ENCODE measurements around the gene PSMB1. TPM values are rescaled to one million over a fixed set of nuclear protein-coding genes. Genes with fewer than 3 reads are reported as not detected.
A peak's percentile ranks its signal among the peaks of the same experiment; 100 is the strongest.

The PSMB1 gene
- 10 to 100 TPM; 94.2 to 98.6 TPM for total RNA-seq
- 100 to 1,000 TPM; 445 to 705 TPM for polyA plus RNA-seq

DNA sequence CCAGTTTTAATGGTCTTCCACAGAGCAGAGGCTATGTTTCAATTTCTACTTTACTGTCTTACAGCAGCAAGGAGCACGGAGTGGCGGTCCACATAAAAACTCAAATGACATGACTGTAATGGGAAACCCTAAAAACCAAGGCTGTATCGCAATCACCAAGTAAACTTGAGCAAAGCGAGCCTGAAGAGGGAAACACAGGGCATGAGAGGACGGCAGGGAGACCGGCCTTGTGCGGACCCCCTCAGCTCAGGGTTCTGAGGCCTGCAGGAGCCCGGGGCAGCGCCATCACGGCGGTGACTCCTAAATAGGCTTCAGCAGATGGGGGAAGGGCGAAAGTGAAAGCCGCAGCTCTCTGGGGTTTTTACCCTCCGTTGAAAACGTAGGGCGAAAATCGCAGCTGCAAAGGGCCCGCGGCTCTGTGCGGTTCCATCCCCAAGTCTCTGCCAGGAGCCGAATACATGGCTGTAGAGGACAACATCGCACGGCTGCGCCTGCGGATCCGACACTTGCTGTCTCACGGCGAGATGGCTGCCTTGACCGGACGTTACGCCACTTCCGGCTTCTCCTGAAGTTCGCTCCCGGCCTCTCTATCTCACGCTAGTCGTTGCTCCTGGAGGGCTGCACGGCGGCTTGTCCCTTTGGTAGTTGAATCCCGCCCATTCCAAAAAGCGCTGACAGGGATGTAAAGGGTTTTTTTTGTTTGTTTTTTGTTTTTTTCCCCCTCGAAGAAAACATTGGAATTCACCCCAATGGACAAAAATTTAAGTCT is at the start of gene PSMB1:
PSMB1 (minus strand) TSS at position 543 of the 769 bp plus-strand sequence; CDS start at position 478, 65 bp downstream.
- ChIA-PET CTCF (ENCODE audit: partially characterized antibody) (interaction anchor here (0.8 to 1.8 kb wide), 4 partner anchors 22 to 1658 kb away, joined by 3 to 9 read pairs (median 5); partner anchors contain the start of gene PDCD2), POLR2A (ENCODE audit: partially characterized antibody) (interaction anchor here (0.9 to 4.1 kb wide), 13 partner anchors 7 to 851 kb away, joined by 3 to 94 read pairs (median 7); partner anchors contain the start of genes C6orf120, DYNLT2, ERMARD and FAM120B)
- H3K27me3 ChIP-seq (ENCODE audit: insufficient read depth, low read length) = no peaks in the 10 kb centered on the region
- Mint-ChIP-seq H3K36me3 (peaks cover 21 to 38% of the 10 kb centered on the region in 2 donors), H3K27ac (no peak within 1 kb of the TSS), H3K9me3 (no peaks in the 10 kb centered on the region), H3K4me1 (peaks cover 3 to 37% (median 15%) of the 10 kb centered on the region in 4 donors), H3K4me3 (no peak within 1 kb of the TSS), H3K27me3 (no peaks in the 10 kb centered on the region)
- peaks cover 22% of the 10 kb centered on the region for H3K36me3 ChIP-seq (ENCODE audit: insufficient read depth, low read length)
- peaks cover 60% of the 10 kb centered on the region for H3K4me1 ChIP-seq (ENCODE audit: insufficient read depth, low read length)
- DNase-seq = peak; percentile 69 to 82 (median 72)
- H3K27ac ChIP-seq (ENCODE audit: low read depth, low read length) = peak within 1 kb of the TSS; percentile 94
- H3K9me3 ChIP-seq (ENCODE audit: control insufficient read depth in 1 of 2, low read length in 2 of 2) = no peaks in the 10 kb centered on the region
- peak within 1 kb of the TSS; percentile 63 to 85 for H3K4me3 ChIP-seq (ENCODE audit: low read length in 2 of 2)
- intact Hi-C loops (cut with micrococcal nuclease) = no loop called here

DNA sequence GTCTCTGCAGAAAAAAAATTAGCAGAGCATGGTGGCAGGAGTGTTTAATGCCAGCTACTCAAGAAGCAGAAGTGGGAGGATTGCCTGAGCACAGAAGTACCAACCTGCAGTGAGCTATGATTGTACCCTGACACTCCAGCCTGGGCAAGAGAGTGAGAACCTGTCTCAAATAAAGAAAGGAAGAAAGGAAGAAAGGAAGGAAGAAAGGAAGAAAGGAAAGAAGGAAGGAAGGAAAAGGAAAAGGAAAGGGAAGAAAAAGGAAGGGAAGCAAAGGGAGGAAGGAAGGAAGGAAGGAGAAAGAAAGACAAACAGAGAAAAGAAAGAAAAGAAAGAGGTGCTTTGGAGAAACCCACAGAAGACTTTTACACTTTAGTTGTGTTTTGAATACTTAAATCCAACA is 44.2 kb upstream of the PSMB1 start:
- Mint-ChIP-seq H3K4me3 (no peak overlapping the region), H3K9me3 (peaks cover 0 to 22% (median 17%) of the 10 kb centered on the region in 8 donors), H3K27ac (no peak overlapping the region), H3K27me3 (peaks cover 11 to 18% of the 10 kb centered on the region in 2 donors), H3K4me1 (no peaks in the 10 kb centered on the region), H3K36me3 (peaks cover 0 to 7% of the 10 kb centered on the region in 2 donors)
- H3K36me3 ChIP-seq (ENCODE audit: insufficient read depth, low read length) = no peaks in the 10 kb centered on the region
- H3K4me1 ChIP-seq (ENCODE audit: insufficient read depth, low read length) = no peaks in the 10 kb centered on the region
- H3K9me3 ChIP-seq (ENCODE audit: control insufficient read depth in 1 of 2, low read length in 2 of 2) = no peaks in the 10 kb centered on the region
- no peak overlapping the region for H3K4me3 ChIP-seq (ENCODE audit: low read length in 2 of 2)
- ChIA-PET CTCF (ENCODE audit: partially characterized antibody) (no interaction called here), POLR2A (ENCODE audit: partially characterized antibody) (no interaction called here)
- no peak overlapping the region for H3K27ac ChIP-seq (ENCODE audit: low read depth, low read length)
- intact Hi-C loops (cut with micrococcal nuclease) = no loop called here
- no peak for DNase-seq
- H3K27me3 ChIP-seq (ENCODE audit: insufficient read depth, low read length) = no peaks in the 10 kb centered on the region

DNA sequence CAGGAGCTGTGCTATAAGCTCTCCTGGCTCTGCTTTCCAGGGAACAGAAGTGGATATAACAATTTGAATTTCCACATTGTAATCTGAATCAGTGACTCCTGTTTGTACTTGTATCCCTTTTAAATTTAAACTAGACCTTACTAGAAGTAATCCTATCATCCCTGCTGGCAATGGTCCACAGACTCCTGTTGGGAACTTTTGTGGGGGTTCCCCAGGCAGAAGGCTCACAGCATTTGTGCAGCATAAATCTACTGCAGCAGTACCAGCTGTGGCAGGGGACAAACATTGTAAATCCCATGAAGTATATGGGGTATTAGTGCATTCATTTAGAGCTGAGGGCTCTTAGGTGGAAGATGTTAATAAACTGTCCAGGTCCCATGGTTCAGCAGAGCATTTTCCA is 43.3 kb upstream of the PSMB1 start:
- intact Hi-C loops (cut with micrococcal nuclease) = no loop called here
- no peak overlapping the region for H3K27ac Mint-ChIP-seq
- H3K36me3 Mint-ChIP-seq = peaks cover 0 to 11% of the 10 kb centered on the region in 2 donors
- H3K4me3 ChIP-seq (ENCODE audit: low read length in 2 of 2) = no peak overlapping the region
- ChIA-PET CTCF (ENCODE audit: partially characterized antibody) (no interaction called here), POLR2A (ENCODE audit: partially characterized antibody) (no interaction called here)
- H3K27ac ChIP-seq (ENCODE audit: low read depth, low read length) = no peak overlapping the region
- peaks cover 12 to 18% of the 10 kb centered on the region in 2 donors for H3K27me3 Mint-ChIP-seq
- no peaks in the 10 kb centered on the region for H3K36me3 ChIP-seq (ENCODE audit: insufficient read depth, low read length)
- no peaks in the 10 kb centered on the region for H3K4me1 ChIP-seq (ENCODE audit: insufficient read depth, low read length)
- no peak for DNase-seq
- H3K9me3 ChIP-seq (ENCODE audit: control insufficient read depth in 1 of 2, low read length in 2 of 2) = no peaks in the 10 kb centered on the region
- H3K27me3 ChIP-seq (ENCODE audit: insufficient read depth, low read length) = no peaks in the 10 kb centered on the region
- peaks cover 0 to 30% (median 25%) of the 10 kb centered on the region in 8 donors for H3K9me3 Mint-ChIP-seq
- H3K4me1 Mint-ChIP-seq = no peaks in the 10 kb centered on the region
- H3K4me3 Mint-ChIP-seq = no peak overlapping the region

- Histone ChIP-seq H3K4me1 (ENCODE audit: insufficient read depth, low read length) (no peaks in the 10 kb centered on the region), H3K27ac (ENCODE audit: low read depth, low read length) (no peak overlapping the region), H3K27me3 (ENCODE audit: insufficient read depth, low read length) (no peaks in the 10 kb centered on the region), H3K9me3 (ENCODE audit: control insufficient read depth in 1 of 2, low read length in 2 of 2) (no peaks in the 10 kb centered on the region), H3K36me3 (ENCODE audit: insufficient read depth, low read length) (no peaks in the 10 kb centered on the region), H3K4me3 (ENCODE audit: low read length in 2 of 2) (no peak overlapping the region)
- intact Hi-C loops (cut with micrococcal nuclease) = no loop called here
- Mint-ChIP-seq H3K27me3 (peaks cover 4 to 16% of the 10 kb centered on the region in 2 donors), H3K36me3 (peaks cover 0 to 18% of the 10 kb centered on the region in 2 donors), H3K4me3 (peak overlapping the region in 1 of 8 donors; percentile 48), H3K27ac (no peak overlapping the region), H3K9me3 (peaks cover 0 to 50% (median 41%) of the 10 kb centered on the region in 8 donors), H3K4me1 (peaks cover 0 to 5% (median 2%) of the 10 kb centered on the region in 4 donors)
- CTCF ChIA-PET (ENCODE audit: partially characterized antibody) = no interaction called here
- no peak for DNase-seq
- POLR2A ChIA-PET (ENCODE audit: partially characterized antibody) = no interaction called here
Observed at GRCh38 chr6:170590725-170591124, 37.6 kb upstream of the PSMB1 start.

DNA sequence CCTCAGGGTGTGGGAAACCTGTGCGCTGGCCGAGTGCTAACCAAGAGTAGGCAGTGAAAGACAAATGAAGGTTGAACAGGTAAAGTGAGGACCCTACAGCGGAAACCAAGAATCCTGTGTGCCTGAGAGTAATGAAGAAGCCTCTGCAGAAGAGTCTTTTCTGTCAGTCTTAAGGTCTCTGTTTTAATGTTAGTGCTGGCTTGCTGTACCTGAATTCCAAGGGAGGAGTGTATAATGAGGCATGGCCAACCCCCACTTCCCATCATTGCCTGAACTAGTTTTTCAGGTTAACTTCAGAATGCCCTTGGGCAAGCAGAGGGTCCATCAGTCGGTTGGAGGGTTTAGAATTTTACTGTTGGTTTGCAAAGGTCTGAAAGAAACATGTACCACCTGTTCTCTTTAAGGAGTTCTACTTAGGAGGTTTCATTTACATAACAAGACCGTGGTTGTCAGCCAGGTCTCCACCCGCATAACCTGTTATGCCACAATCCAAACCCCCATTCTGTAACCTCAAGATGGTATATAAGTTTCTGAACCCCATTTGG is 31.9 kb upstream of the PSMB1 start:
- Histone ChIP-seq H3K4me3 (ENCODE audit: low read length in 2 of 2) (peak overlapping the region; percentile 71 to 92), H3K27ac (ENCODE audit: low read depth, low read length) (peak overlapping the region; percentile 87), H3K36me3 (ENCODE audit: insufficient read depth, low read length) (peaks cover 23% of the 10 kb centered on the region), H3K9me3 (ENCODE audit: control insufficient read depth in 1 of 2, low read length in 2 of 2) (no peaks in the 10 kb centered on the region), H3K4me1 (ENCODE audit: insufficient read depth, low read length) (peaks cover 27% of the 10 kb centered on the region), H3K27me3 (ENCODE audit: insufficient read depth, low read length) (no peaks in the 10 kb centered on the region)
- intact Hi-C loops (cut with micrococcal nuclease) = loop anchor here (1.0 to 10.0 kb wide), 3 partner anchors 31 to 1370 kb away; partner anchors contain the start of genes C6orf120, TBP and WDR27
- peaks cover 0 to 5% (median 4%) of the 10 kb centered on the region in 8 donors for H3K9me3 Mint-ChIP-seq
- CTCF ChIA-PET (ENCODE audit: partially characterized antibody) = interaction anchor here (0.9 to 1.4 kb wide), 2 partner anchors 29 to 31 kb away, joined by 4 read pairs; partner anchors contain the start of genes PSMB1 and TBP
- DNase-seq = peak in 1 of 5 donors; percentile 2
- POLR2A ChIA-PET (ENCODE audit: partially characterized antibody) = interaction anchor here (0.8 to 3.5 kb wide), 10 partner anchors 9 to 883 kb away, joined by 3 to 94 read pairs (median 4); partner anchors contain the start of genes C6orf120, FAM120B, PSMB1 and TBP
- peaks cover 18 to 45% (median 33%) of the 10 kb centered on the region in 4 donors for H3K4me1 Mint-ChIP-seq
- peak overlapping the region; percentile 96 to 98 (median 97) for H3K4me3 Mint-ChIP-seq
- H3K27me3 Mint-ChIP-seq = peaks cover 0 to 3% of the 10 kb centered on the region in 2 donors
- peaks cover 20 to 41% of the 10 kb centered on the region in 2 donors for H3K36me3 Mint-ChIP-seq
- H3K27ac Mint-ChIP-seq = peak overlapping the region; percentile 95 to 99 (median 98)

- H3K36me3 Mint-ChIP-seq = peaks cover 20 to 46% of the 10 kb centered on the region in 2 donors
- peaks cover 0 to 3% of the 10 kb centered on the region in 2 donors for H3K27me3 Mint-ChIP-seq
- peak within 1 kb of the TSS; percentile 87 for H3K27ac ChIP-seq (ENCODE audit: low read depth, low read length)
- peaks cover 26% of the 10 kb centered on the region for H3K36me3 ChIP-seq (ENCODE audit: insufficient read depth, low read length)
- H3K4me1 Mint-ChIP-seq = peaks cover 18 to 46% (median 33%) of the 10 kb centered on the region in 4 donors
- intact Hi-C loops (cut with micrococcal nuclease) = loop anchor here (1.0 to 10.0 kb wide), 3 partner anchors 30 to 1370 kb away; partner anchors contain the start of genes C6orf120, TBP and WDR27
- peaks cover 27% of the 10 kb centered on the region for H3K4me1 ChIP-seq (ENCODE audit: insufficient read depth, low read length)
- H3K4me3 Mint-ChIP-seq = peak within 1 kb of the TSS; percentile 96 to 98 (median 97)
- peak; percentile 89 to 94 (median 92) for DNase-seq
- no peaks in the 10 kb centered on the region for H3K9me3 ChIP-seq (ENCODE audit: control insufficient read depth in 1 of 2, low read length in 2 of 2)
- ChIA-PET POLR2A (ENCODE audit: partially characterized antibody) (interaction anchor here (0.8 to 3.5 kb wide), 14 partner anchors 8 to 882 kb away, joined by 3 to 94 read pairs (median 4); partner anchors contain the start of genes C6orf120, FAM120B, PSMB1 and TBP), CTCF (ENCODE audit: partially characterized antibody) (interaction anchor here (0.8 to 1.4 kb wide), 8 partner anchors 9 to 794 kb away, joined by 3 to 4 read pairs (median 4); partner anchors contain the start of genes PSMB1 and TBP)
- no peaks in the 10 kb centered on the region for H3K9me3 Mint-ChIP-seq
- no peaks in the 10 kb centered on the region for H3K27me3 ChIP-seq (ENCODE audit: insufficient read depth, low read length)
- peak within 1 kb of the TSS; percentile 96 to 99 (median 98) for H3K27ac Mint-ChIP-seq
- H3K4me3 ChIP-seq (ENCODE audit: low read length in 2 of 2) = peak within 1 kb of the TSS; percentile 71 to 92
Observed at GRCh38 chr6:170584181-170584953, 31.3 kb upstream of the PSMB1 start, which contains the start of gene PDCD2. Gene PDCD2, minus strand, starts transcription at chr6:170584637. Its CDS starts 56 bp downstream, at chr6:170584581.

Measured in CD4-positive, alpha-beta memory T cell (primary cell).